HEK293T (cell line): ENCODE measurements around the gene ARHGAP6.

Experiments
- ARNT ChIP-seq: fragments of 450-650 bp; IDR thresholded peaks from 2 replicates; pipeline ENCODE4 v1.6.1; 2017; ENCODE audit warnings: mild to moderate bottlenecking
- BHLHE40 ChIP-seq: fragments of 450-650 bp; IDR thresholded peaks from 2 replicates; pipeline ENCODE4 v1.6.1; 2016; ENCODE audit warnings: mild to moderate bottlenecking, moderate library complexity, borderline replicate concordance
- CTBP1 ChIP-seq: fragments of 450-650 bp; IDR thresholded peaks from 2 replicates; pipeline ENCODE4 v1.6.1; 2016; ENCODE audit warnings: borderline replicate concordance
- ELF4 ChIP-seq: fragments of 450-650 bp; IDR thresholded peaks from 2 replicates; pipeline ENCODE4 v1.6.1; 2017; ENCODE audit warnings: antibody characterized with exemption
- FOXA1 ChIP-seq: fragments of 450-650 bp; IDR thresholded peaks from 2 replicates; pipeline ENCODE4 v1.6.1; 2016; ENCODE audit warnings: mild to moderate bottlenecking
- FOXK2 ChIP-seq: fragments of 450-650 bp; IDR thresholded peaks from 2 replicates; pipeline ENCODE4 v1.6.1; 2016; ENCODE audit warnings: mild to moderate bottlenecking
- FOXM1 ChIP-seq: fragments of 450-650 bp; IDR thresholded peaks from 2 replicates; pipeline ENCODE4 v1.6.1; 2017; ENCODE audit warnings: mild to moderate bottlenecking, borderline replicate concordance
- HDGF ChIP-seq: fragments of 450-650 bp; IDR thresholded peaks from 2 replicates; pipeline ENCODE4 v1.6.1; 2017; ENCODE audit warnings: antibody characterized with exemption, borderline replicate concordance
- L3MBTL2 ChIP-seq: fragments of 450-650 bp; conservative IDR thresholded peaks from 2 replicates; pipeline ENCODE4 v1.6.1; 2016; ENCODE audit warnings: mild to moderate bottlenecking
- LEF1 ChIP-seq: fragments of 450-650 bp; IDR thresholded peaks from 2 replicates; pipeline ENCODE4 v1.6.1; 2017; ENCODE audit warnings: mild to moderate bottlenecking, borderline replicate concordance
- NFRKB ChIP-seq: fragments of 450-650 bp; IDR thresholded peaks from 2 replicates; pipeline ENCODE4 v1.6.1; 2016; ENCODE audit warnings: mild to moderate bottlenecking, moderate library complexity
- SP1 ChIP-seq: fragments of 450-650 bp; IDR thresholded peaks from 2 replicates; pipeline ENCODE4 v1.6.1; 2017
- TARDBP ChIP-seq: fragments of 450-650 bp; IDR thresholded peaks from 2 replicates; pipeline ENCODE4 v1.6.1; 2016
- ZNF384 ChIP-seq: fragments of 450-650 bp; IDR thresholded peaks from 2 replicates; pipeline ENCODE4 v1.6.1; 2016

DNA sequence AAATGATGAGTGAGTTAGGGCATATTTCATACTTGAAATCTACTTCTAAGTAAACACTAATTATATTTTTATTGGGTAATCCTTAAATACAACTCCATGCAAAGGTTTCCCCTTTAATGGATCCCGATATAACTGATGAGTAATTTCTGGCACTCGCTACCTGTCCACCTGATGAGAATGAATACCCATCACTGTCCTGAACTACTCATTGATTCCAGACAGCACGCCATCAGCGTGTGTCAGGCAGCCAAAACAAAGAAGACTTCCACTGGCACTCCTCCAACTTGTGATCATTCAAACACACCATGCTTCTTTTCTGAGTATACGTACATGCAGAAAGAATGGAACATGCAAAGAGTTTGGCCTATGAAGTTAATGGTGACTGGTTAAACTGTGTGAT is 485.1 kb downstream of the ARHGAP6 start:
- TF ChIP-seq BHLHE40, result no peak
- no peak for TF ChIP-seq HDGF
- no peak for TF ChIP-seq SP1
- no peak for TF ChIP-seq FOXM1
- no peak for TF ChIP-seq FOXK2
- TF ChIP-seq L3MBTL2, result no peak
- no peak for TF ChIP-seq LEF1
- TF ChIP-seq ELF4, result no peak
- no peak for TF ChIP-seq NFRKB
- no peak for TF ChIP-seq TARDBP
- no peak for TF ChIP-seq ZNF384
- TF ChIP-seq CTBP1, result no peak
- TF ChIP-seq FOXA1, result no peak
- TF ChIP-seq ARNT, result no peak
